Loucy (cell line): Measurements from ENCODE around the gene FAM221A.

Source experiments
- H2AFZ ChIP-seq: fragments of 200-600 bp; sonication (generic); 2 replicates; pipeline ENCODE4 v1.6.0; 2016; ENCODE audit warnings: antibody characterized with exemption, mild to moderate bottlenecking, low read length, moderate library complexity
- H3F3A ChIP-seq: fragments of 200-600 bp; 2 replicates; pipeline ENCODE4 v1.6.0; 2016; ENCODE audit warnings: antibody characterized with exemption, low read depth, mild to moderate bottlenecking
- H3K27me3 ChIP-seq: fragments of 200-600 bp; sonication (generic); 2 replicates; pipeline ENCODE4 v1.6.1; 2014; ENCODE audit warnings: low read length, mild to moderate bottlenecking; ENCODE audit not compliant: insufficient read depth, poor library complexity, severe bottlenecking
- H3K36me3 ChIP-seq: fragments of 200-600 bp; sonication (generic); 2 replicates; pipeline ENCODE4 v1.6.1; 2016; ENCODE audit warnings: low read length; ENCODE audit not compliant: insufficient read depth
- H3K4me1 ChIP-seq: fragments of 200-600 bp; sonication (generic); 2 replicates; pipeline ENCODE4 v1.5.1; 2014; ENCODE audit warnings: low read length, mild to moderate bottlenecking; ENCODE audit not compliant: insufficient read depth, poor library complexity, severe bottlenecking
- H3K4me2 ChIP-seq: fragments of 200-600 bp; sonication (generic); 2 replicates; pipeline ENCODE4 v1.6.0; 2014; ENCODE audit warnings: antibody characterized with exemption, low read length, low read depth, mild to moderate bottlenecking; ENCODE audit not compliant: poor library complexity, severe bottlenecking
- H3K4me3 ChIP-seq: fragments of 200-600 bp; sonication (generic); 2 replicates; pipeline ENCODE4 v1.5.1; 2014; ENCODE audit warnings: low read length, mild to moderate bottlenecking, mixed read lengths; ENCODE audit not compliant: poor library complexity, severe bottlenecking
- H3K79me2 ChIP-seq: fragments of 200-600 bp; sonication (generic); 2 replicates; pipeline ENCODE4 v1.6.1; 2014; ENCODE audit warnings: low read length; ENCODE audit not compliant: insufficient read depth
- H3K9ac ChIP-seq: fragments of 200-600 bp; sonication (generic); 2 replicates; pipeline ENCODE4 v1.6.0; 2014; ENCODE audit warnings: mild to moderate bottlenecking, low read depth, low read length, moderate library complexity; ENCODE audit not compliant: poor library complexity, severe bottlenecking
- H3K9me2 ChIP-seq: fragments of 200-600 bp; sonication (generic); replicated peaks from 2 replicates; pipeline ENCODE4 v1.6.1; 2016; ENCODE audit warnings: low read depth, low read length, mixed read lengths
- H3K9me3 ChIP-seq: fragments of 200-600 bp; sonication (generic); 2 replicates; pipeline ENCODE4 v1.6.1; 2014; ENCODE audit warnings: mild to moderate bottlenecking, antibody characterized with exemption, low read length, low read depth; ENCODE audit not compliant: insufficient read depth
- H4K20me1 ChIP-seq: fragments of 200-600 bp; sonication (generic); 2 replicates; pipeline ENCODE4 v1.6.0; 2014; ENCODE audit warnings: antibody characterized with exemption, low read length, mild to moderate bottlenecking; ENCODE audit not compliant: insufficient read depth, poor library complexity, severe bottlenecking
- CTCF ChIP-seq: fragments of 200-600 bp; sonication (generic); conservative IDR thresholded peaks from 2 replicates; pipeline ENCODE4 v1.5.1; 2014; ENCODE audit warnings: mild to moderate bottlenecking, antibody characterized with exemption, low read length
- EZH2phosphoT487 ChIP-seq: fragments of 200-600 bp; IDR thresholded peaks from 2 replicates; pipeline ENCODE4 v1.6.1; 2018; ENCODE audit warnings: antibody characterized with exemption, mild to moderate bottlenecking, moderate library complexity, borderline replicate concordance

FAM221A gene

GRCh38 chr7:23693224-23693623 is 13.2 kb downstream of the FAM221A start:
- H3K4me1 ChIP-seq: peaks cover 4% of the 10 kb centered on the region
- H3F3A ChIP-seq: no peaks in the 10 kb centered on the region
- H3K79me2 ChIP-seq: peaks cover 7% of the 10 kb centered on the region; the same call in 1 of the 2 replicates
- no peak overlapping the region for H2AFZ ChIP-seq
- H3K9ac ChIP-seq: no peak overlapping the region
- peaks cover 5% of the 10 kb centered on the region for H3K9me3 ChIP-seq
- no peak overlapping the region for H3K4me3 ChIP-seq
- TF ChIP-seq EZH2phosphoT487 (no peak), CTCF (no peak)
- no peaks in the 10 kb centered on the region for H3K9me2 ChIP-seq
- no peaks in the 10 kb centered on the region for H3K27me3 ChIP-seq
- H3K4me2 ChIP-seq: no peak overlapping the region
- H3K36me3 ChIP-seq: peaks cover 53% of the 10 kb centered on the region
- H4K20me1 ChIP-seq: peaks cover 7% of the 10 kb centered on the region

DNA sequence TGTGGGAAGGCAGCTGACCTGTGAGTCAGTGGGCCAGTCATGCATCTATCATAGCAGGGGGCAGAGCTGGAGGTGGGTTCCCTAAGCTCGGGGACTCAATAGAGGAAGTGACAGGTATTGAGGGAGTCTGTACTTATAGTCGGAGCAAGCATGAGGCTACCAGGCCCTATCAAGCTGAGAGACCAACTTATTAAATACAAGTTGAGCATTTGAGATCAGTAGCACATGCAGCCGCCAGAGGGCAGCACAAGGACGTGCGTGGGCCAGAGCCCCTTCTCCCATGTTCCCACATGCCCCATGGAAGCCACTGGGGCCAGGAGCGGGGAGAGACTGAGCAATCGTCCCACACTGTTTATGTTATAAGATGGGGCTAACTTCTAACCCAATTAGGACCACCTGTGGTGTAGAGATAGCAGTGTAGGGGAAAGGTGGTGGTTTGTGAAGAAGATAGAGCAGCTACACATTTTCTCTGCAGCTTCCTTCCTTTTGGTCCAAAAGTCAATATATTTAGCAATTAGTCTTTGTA is 17.0 kb downstream of the FAM221A start:
- no peaks in the 10 kb centered on the region for H3F3A ChIP-seq
- H3K79me2 ChIP-seq: no peaks in the 10 kb centered on the region
- H3K9me3 ChIP-seq: peaks cover 5% of the 10 kb centered on the region
- H3K9ac ChIP-seq: peak overlapping the region; percentile 16
- TF ChIP-seq EZH2phosphoT487 (no peak), CTCF (peak; percentile 95)
- H3K4me3 ChIP-seq: no peak overlapping the region
- no peaks in the 10 kb centered on the region for H3K9me2 ChIP-seq
- peaks cover 52% of the 10 kb centered on the region for H3K36me3 ChIP-seq
- no peak overlapping the region for H3K4me2 ChIP-seq
- no peaks in the 10 kb centered on the region for H3K27me3 ChIP-seq
- H3K4me1 ChIP-seq: peaks cover 4% of the 10 kb centered on the region
- no peaks in the 10 kb centered on the region for H4K20me1 ChIP-seq
- no peak overlapping the region for H2AFZ ChIP-seq

DNA sequence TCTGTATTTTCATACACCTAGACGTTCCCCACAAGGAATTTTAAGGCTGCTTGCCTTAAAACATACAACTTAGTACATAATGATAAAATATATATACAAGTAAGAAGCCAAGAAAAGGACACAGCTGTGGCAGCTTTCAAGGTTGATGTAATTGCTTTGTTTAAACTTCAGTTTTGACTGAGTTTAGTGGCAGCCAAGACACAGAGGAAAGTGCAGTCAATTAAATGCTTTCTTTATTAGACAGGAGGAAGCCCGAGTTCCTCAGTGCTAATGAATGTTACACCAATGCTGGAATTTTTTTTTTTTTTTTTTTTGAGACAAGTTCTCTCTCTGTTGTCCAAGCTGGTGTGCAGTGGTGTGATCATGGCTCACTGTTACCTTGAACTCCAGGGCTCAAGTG is 18.8 kb downstream of the FAM221A start:
- no peaks in the 10 kb centered on the region for H3K9me2 ChIP-seq
- no peak for TF ChIP-seq EZH2phosphoT487
- no peak for TF ChIP-seq CTCF
- H3K4me1 ChIP-seq: peaks cover 4% of the 10 kb centered on the region
- peaks cover 51% of the 10 kb centered on the region; the same call in 1 of the 2 replicates for H3K36me3 ChIP-seq
- no peaks in the 10 kb centered on the region for H3F3A ChIP-seq
- no peak overlapping the region for H3K4me3 ChIP-seq
- no peak overlapping the region for H2AFZ ChIP-seq
- H4K20me1 ChIP-seq: no peaks in the 10 kb centered on the region
- H3K27me3 ChIP-seq: no peaks in the 10 kb centered on the region
- no peaks in the 10 kb centered on the region for H3K9me3 ChIP-seq
- no peaks in the 10 kb centered on the region for H3K79me2 ChIP-seq
- no peak overlapping the region for H3K4me2 ChIP-seq
- H3K9ac ChIP-seq: no peak overlapping the region
